Peyer's patch (tissue), 4 donors: ENCODE results near the gene KCNS3.

Experiments
- CTCF ChIP-seq, 6 experiments: fragments of 450-650 bp in 4 of 6; fragments of 200-600 bp in 2 of 6; sonication (generic) in 1 of 6; IDR thresholded peaks; one replicate each; pipeline ENCODE4 v1.5.1; 2017 to 2019; ENCODE audit warnings: antibody characterized with exemption in 6 of 6, mild to moderate bottlenecking in 3 of 6, moderate library complexity in 1 of 6
- POLR2A ChIP-seq, 2 donors: fragments of 450-650 bp; IDR thresholded peaks; one replicate each; pipeline ENCODE4 v1.5.1; 2017; ENCODE audit warnings: antibody characterized with exemption in 2 of 2, mild to moderate bottlenecking in 2 of 2, moderate library complexity in 2 of 2

DNA sequence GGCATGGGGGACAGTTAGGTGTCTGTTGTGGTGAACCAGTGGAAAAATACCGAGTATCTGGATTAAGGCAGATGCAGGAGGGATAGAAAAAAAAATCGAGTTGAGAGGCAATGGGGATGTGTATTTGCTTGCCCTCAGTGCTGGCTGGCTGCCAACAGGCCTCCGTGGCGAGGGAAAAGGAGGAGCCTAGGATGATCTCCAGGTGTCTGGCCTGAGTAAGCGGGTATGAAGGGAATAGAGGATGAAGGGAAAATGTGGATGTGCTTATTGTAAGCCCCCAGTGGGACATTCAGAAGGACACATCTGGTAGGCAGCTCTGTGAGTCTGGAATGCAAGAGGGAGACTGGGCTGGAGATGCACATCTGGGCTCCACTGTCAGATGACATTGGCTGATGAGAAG is 22.8 kb downstream of the KCNS3 start:
- TF ChIP-seq POLR2A (IDR thresholded peaks at IDR 0.05), result no peak
- no peak for TF ChIP-seq CTCF (IDR thresholded peaks at IDR 0.05)
